Right ventricle myocardium superior (tissue), 1 donor: Measurements from ENCODE around the gene MYO1H. TPM values are rescaled to one million over a fixed set of nuclear protein-coding genes. Genes with fewer than 3 reads are reported as not detected.
"Not testable (repeated sequence)": the region's sequence is repeated elsewhere in the genome, so short reads cannot be mapped to it uniquely, and the experiment has no call there.

Source experiments
- ATAC-seq: fragments of 200-7000 bp; cut with Tn5 transposase; one replicate; pipeline ENCODE4 v1.9.1; 2020; ENCODE audit warnings: mild to moderate bottlenecking; ENCODE audit not compliant: poor library complexity
- DNase-seq: peaks from one replicate; pipeline ENCODE4 v3.0.0-alpha.2; 2020
- intact Hi-C: fragments of 100-400 bp; cut with DNase I; formaldehyde crosslinking; loops from one replicate; pipeline ENCODE4 v1.11.2; 2022
- long read RNA-seq: library from polyadenylated mRNA; unstranded; transcript quantifications from one replicate; pipeline ENCODE4 v2.0.0, GENCODE V29; 2021
- total RNA-seq: library from RNA; stranded (reverse); fragmentation: NEBNext Ultra II Directional; extraction: Animal tissue kit (Norgen Biotek cat#: 25700); gene quantifications from one replicate; pipeline ENCODE4 v1.2.1, GENCODE V29; 2021
- donor health status: DM: no; HTN: yes; CAD: no; lungs with severe emphysema.

The MYO1H gene
- total RNA-seq: 0.78 TPM
- long read RNA-seq, partial matches to known transcripts: 0 of 1 reads
- long read RNA-seq, other reads (novel, unspliced or antisense): 1 of 1 reads

- intact Hi-C loops: no loop called here
- DNase-seq (no peak), ATAC-seq (no peak)
Measured at GRCh38 chr12:109347589-109347988, at the start of gene MYO1H. TSS of gene MYO1H (plus strand) at chr12:109347900. CDS start at chr12:109347961, 61 bp downstream.

GRCh38 chr12:109299849-109300248, 47.9 kb upstream of the MYO1H start:
- ATAC-seq (no peak), DNase-seq (no peak)
- intact Hi-C loops: no loop called here

GRCh38 chr12:109301643-109302168, 46.0 kb upstream of the MYO1H start:
- ATAC-seq (no peak), DNase-seq (no peak)
- intact Hi-C loops: no loop called here

GRCh38 chr12:109302358-109302757, 45.3 kb upstream of the MYO1H start:
- no peak for DNase-seq
- intact Hi-C loops: no loop called here
- no peak for ATAC-seq

- ATAC-seq: no peak
- intact Hi-C loops: no loop called here
- DNase-seq: no peak
Measured at GRCh38 chr12:109302770-109303169, 44.9 kb upstream of the MYO1H start.

- intact Hi-C loops: no loop called here
- DNase-seq (no peak), ATAC-seq (no peak)
Measured at GRCh38 chr12:109304485-109304884, 43.2 kb upstream of the MYO1H start.

- intact Hi-C loops: no loop called here
- DNase-seq: no peak
- ATAC-seq: no peak
Measured at GRCh38 chr12:109305547-109305946, 42.2 kb upstream of the MYO1H start.

- intact Hi-C loops: no loop called here
- DNase-seq (no peak), ATAC-seq (no peak)
Measured at GRCh38 chr12:109307051-109307450, 40.6 kb upstream of the MYO1H start.

GRCh38 chr12:109308534-109309380, 38.9 kb upstream of the MYO1H start, which contains the start of gene FOXN4:
TSS of gene FOXN4 (minus strand) at chr12:109309284. CDS start at chr12:109308321, 963 bp downstream.
- no peak for DNase-seq
- intact Hi-C loops: no loop called here
- no peak for ATAC-seq

- peak; percentile 65 for ATAC-seq
- intact Hi-C loops: no loop called here
Measured at GRCh38 chr12:109309381-109310246, 38.1 kb upstream of the MYO1H start.

GRCh38 chr12:109310247-109311125, 37.2 kb upstream of the MYO1H start:
- intact Hi-C loops: no loop called here
- DNase-seq (no peak), ATAC-seq (no peak)

More at GRCh38 chr12:109309381-109310246, 38.1 kb upstream of the MYO1H start:
- no peak for DNase-seq

- ATAC-seq, intact Hi-C loops, DNase-seq: not testable (repeated sequence)
Measured at GRCh38 chr12:109321294-109321693, 26.4 kb upstream of the MYO1H start.

GRCh38 chr12:109329003-109329402, 18.7 kb upstream of the MYO1H start:
- no peak for ATAC-seq
- intact Hi-C loops: no loop called here
- no peak for DNase-seq

- DNase-seq (no peak), ATAC-seq (no peak)
- intact Hi-C loops: no loop called here
Measured at GRCh38 chr12:109329686-109330085, 18.0 kb upstream of the MYO1H start.

- intact Hi-C loops: no loop called here
- no peak for DNase-seq
- ATAC-seq: no peak
Measured at GRCh38 chr12:109330282-109331230, 17.1 kb upstream of the MYO1H start.

- ATAC-seq (no peak), DNase-seq (no peak)
- intact Hi-C loops: no loop called here
Measured at GRCh38 chr12:109331301-109331952, 16.3 kb upstream of the MYO1H start.

- DNase-seq: no peak
- no peak for ATAC-seq
- intact Hi-C loops: no loop called here
Measured at GRCh38 chr12:109334887-109335286, 12.8 kb upstream of the MYO1H start.
